ENCODE results near the gene RXRA.

Gene RXRA

DNA sequence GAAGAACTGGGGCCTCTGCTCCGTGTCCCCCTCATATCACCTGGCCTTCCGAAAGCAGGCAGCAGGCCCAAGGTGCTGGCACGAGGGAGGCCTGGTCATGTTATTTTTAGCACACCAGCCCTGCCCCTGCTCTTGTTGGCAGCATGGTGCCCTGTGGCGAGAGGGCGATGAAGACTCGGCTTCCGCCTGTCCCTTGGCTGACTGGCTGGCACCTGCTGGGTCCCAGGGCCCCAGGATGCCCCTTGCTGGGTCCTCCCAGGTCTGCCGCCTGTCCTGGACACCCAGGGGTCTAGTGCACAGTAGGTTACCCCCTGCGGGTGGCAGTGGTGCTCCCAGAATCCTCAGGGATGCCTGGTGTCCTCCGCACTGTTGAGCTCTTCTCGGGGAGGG, 77.0 kb downstream of the RXRA start:
- Histone ChIP-seq H3K9me2 (replicated peaks; ENCODE audit: insufficient read depth, low read length) (no peaks in the 10 kb centered on the region), H3K36me3 (ENCODE audit: low read length) (no peaks in the 10 kb centered on the region), H2AFZ (ENCODE audit: low read depth, low read length, severe bottlenecking) (no peak overlapping the region), H3K4me2 (ENCODE audit: low read depth, low read length, poor library complexity, severe bottlenecking) (no peak overlapping the region), H3K79me2 (ENCODE audit: insufficient read depth, low read length) (no peaks in the 10 kb centered on the region), H4K20me1 (ENCODE audit: low read depth, low read length) (no peaks in the 10 kb centered on the region), H3K27me3 (ENCODE audit: low read length) (no peaks in the 10 kb centered on the region), H3K9ac (ENCODE audit: low read length) (no peak overlapping the region), H3K9me3 (ENCODE audit: insufficient read depth, low read length) (peaks cover 7% of the 10 kb centered on the region; the same call in 1 of the 2 replicates), H3K4me3 (ENCODE audit: insufficient read depth, low read length, poor library complexity, severe bottlenecking) (no peak overlapping the region), H3F3A (ENCODE audit: insufficient read depth) (no peaks in the 10 kb centered on the region), H3K27ac (ENCODE audit: low read depth, low read length) (no peak overlapping the region)
- TF ChIP-seq, protein P1, sequence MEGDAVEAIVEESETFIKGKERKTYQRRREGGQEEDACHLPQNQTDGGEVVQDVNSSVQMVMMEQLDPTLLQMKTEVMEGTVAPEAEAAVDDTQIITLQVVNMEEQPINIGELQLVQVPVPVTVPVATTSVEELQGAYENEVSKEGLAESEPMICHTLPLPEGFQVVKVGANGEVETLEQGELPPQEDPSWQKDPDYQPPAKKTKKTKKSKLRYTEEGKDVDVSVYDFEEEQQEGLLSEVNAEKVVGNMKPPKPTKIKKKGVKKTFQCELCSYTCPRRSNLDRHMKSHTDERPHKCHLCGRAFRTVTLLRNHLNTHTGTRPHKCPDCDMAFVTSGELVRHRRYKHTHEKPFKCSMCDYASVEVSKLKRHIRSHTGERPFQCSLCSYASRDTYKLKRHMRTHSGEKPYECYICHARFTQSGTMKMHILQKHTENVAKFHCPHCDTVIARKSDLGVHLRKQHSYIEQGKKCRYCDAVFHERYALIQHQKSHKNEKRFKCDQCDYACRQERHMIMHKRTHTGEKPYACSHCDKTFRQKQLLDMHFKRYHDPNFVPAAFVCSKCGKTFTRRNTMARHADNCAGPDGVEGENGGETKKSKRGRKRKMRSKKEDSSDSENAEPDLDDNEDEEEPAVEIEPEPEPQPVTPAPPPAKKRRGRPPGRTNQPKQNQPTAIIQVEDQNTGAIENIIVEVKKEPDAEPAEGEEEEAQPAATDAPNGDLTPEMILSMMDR (IDR thresholded peaks at IDR 0.05; ENCODE audit: insufficient read depth, low read length, poor library complexity, severe bottlenecking), result no peak
- no peak for TF ChIP-seq EZH2phosphoT487 (conservative IDR thresholded peaks at IDR 0.05; ENCODE audit: low read length)

DNA sequence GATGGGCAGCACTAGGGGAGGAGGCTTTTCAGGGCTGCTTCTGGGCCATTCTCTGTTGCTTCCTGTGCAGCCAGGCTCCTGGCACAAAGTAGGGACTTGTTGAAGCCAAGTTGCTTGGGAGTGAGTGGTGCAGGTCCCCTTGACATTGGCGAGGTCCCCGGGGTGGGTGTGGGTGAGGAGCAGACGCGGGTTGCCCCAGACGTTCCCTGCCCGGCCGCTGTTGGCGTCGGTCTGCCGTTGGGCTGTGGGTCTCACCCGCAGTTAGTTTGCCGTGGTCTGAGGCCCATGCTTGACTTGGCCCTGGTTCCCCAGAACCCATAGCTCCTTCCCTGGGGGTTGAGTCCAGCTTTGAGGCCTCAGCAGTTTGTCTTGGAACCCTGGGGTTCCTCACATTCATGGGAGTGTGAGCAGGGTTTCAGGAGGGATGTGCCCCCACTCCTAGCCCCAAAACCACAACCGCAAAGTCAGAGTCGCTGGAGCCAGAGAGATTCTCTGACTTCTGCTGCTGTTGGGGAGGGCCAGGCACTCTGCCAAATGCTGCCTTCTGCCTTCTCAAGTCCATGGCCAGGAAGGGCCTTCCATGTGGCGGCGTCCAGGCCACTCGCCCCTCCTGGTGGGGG, 77.5 kb downstream of the RXRA start:
- no peak overlapping the region for H3K4me3 ChIP-seq (ENCODE audit: insufficient read depth, low read length, poor library complexity, severe bottlenecking)
- no peaks in the 10 kb centered on the region for H4K20me1 ChIP-seq (ENCODE audit: low read depth, low read length)
- no peaks in the 10 kb centered on the region for H3K79me2 ChIP-seq (ENCODE audit: insufficient read depth, low read length)
- no peak overlapping the region for H3K4me2 ChIP-seq (ENCODE audit: low read depth, low read length, poor library complexity, severe bottlenecking)
- H3F3A ChIP-seq (ENCODE audit: insufficient read depth), result no peaks in the 10 kb centered on the region
- H3K27me3 ChIP-seq (ENCODE audit: low read length), result no peaks in the 10 kb centered on the region
- peaks cover 7% of the 10 kb centered on the region; the same call in 1 of the 2 replicates for H3K9me3 ChIP-seq (ENCODE audit: insufficient read depth, low read length)
- no peaks in the 10 kb centered on the region for H3K36me3 ChIP-seq (ENCODE audit: low read length)
- H3K27ac ChIP-seq (ENCODE audit: low read depth, low read length), result no peak overlapping the region
- no peak for TF ChIP-seq EZH2phosphoT487 (conservative IDR thresholded peaks at IDR 0.05; ENCODE audit: low read length)
- TF ChIP-seq, protein P1 (IDR thresholded peaks at IDR 0.05; ENCODE audit: insufficient read depth, low read length, poor library complexity, severe bottlenecking), result no peak
- H2AFZ ChIP-seq (ENCODE audit: low read depth, low read length, severe bottlenecking), result no peak overlapping the region
- no peak overlapping the region for H3K9ac ChIP-seq (ENCODE audit: low read length)
- H3K9me2 ChIP-seq (replicated peaks; ENCODE audit: insufficient read depth, low read length), result no peaks in the 10 kb centered on the region

DNA sequence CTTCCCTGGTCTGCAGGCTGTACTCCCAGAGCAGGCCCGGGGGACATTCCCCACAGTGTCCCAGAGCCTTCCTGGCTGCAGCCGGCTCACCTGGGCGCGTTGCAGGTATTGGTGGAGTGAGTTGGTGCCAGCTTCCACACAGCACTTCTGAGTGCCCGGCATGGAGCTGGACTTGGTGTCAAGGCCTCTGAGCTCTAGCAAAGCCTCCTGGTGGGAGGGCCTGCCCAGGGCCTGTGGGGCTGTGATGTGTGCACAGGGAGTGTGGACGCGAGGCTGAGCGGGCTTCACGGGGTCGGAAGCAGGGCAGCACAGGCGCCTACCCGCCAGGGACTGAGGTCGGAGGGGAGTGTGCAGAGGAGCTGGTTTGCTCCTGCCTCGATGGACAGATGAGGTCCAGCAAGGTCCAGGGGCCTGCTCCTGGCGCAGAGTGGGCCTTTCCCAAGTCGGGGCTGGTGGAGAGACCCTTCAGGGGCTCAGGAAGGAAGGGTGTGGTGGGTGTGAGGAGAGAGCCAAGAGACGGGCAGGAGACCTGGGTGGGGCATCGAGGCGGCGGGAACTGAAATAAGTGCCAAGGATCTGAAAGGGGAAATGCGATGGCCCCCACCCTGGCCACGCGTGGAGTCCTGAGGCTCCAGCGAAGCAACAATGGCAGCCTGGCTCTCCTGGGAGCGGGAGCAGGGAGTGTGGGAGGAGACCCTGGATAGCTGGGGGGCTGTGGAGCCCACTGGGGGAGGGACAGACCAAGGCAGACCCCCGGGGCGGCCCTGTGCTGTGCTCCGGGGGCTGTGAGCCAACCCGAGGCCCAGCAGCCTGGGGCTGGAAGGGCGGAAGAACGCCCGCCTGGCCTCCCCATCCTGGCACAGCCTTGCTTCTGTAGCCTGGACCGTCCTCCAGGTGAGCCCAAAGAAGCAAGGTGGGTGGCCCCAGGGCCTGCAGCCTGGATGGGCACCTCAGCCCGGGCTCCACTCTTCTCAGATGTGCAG, 78.4 kb downstream of the RXRA start:
- no peak overlapping the region for H2AFZ ChIP-seq (ENCODE audit: low read depth, low read length, severe bottlenecking)
- no peaks in the 10 kb centered on the region for H3K27me3 ChIP-seq (ENCODE audit: low read length)
- H3K79me2 ChIP-seq (ENCODE audit: insufficient read depth, low read length), result no peaks in the 10 kb centered on the region
- TF ChIP-seq, protein P1 (IDR thresholded peaks at IDR 0.05; ENCODE audit: insufficient read depth, low read length, poor library complexity, severe bottlenecking), result no peak
- no peak for TF ChIP-seq EZH2phosphoT487 (conservative IDR thresholded peaks at IDR 0.05; ENCODE audit: low read length)
- no peaks in the 10 kb centered on the region for H3F3A ChIP-seq (ENCODE audit: insufficient read depth)
- H3K27ac ChIP-seq (ENCODE audit: low read depth, low read length), result no peak overlapping the region
- no peak overlapping the region for H3K4me3 ChIP-seq (ENCODE audit: insufficient read depth, low read length, poor library complexity, severe bottlenecking)
- no peaks in the 10 kb centered on the region for H4K20me1 ChIP-seq (ENCODE audit: low read depth, low read length)
- H3K9me3 ChIP-seq (ENCODE audit: insufficient read depth, low read length), result no peaks in the 10 kb centered on the region
- H3K9ac ChIP-seq (ENCODE audit: low read length), result no peak overlapping the region
- H3K36me3 ChIP-seq (ENCODE audit: low read length), result no peaks in the 10 kb centered on the region
- no peak overlapping the region for H3K4me2 ChIP-seq (ENCODE audit: low read depth, low read length, poor library complexity, severe bottlenecking)
- H3K9me2 ChIP-seq (replicated peaks; ENCODE audit: insufficient read depth, low read length), result no peaks in the 10 kb centered on the region

All from SU-DHL-6 (cell line).